HepG2 (cell line): ENCODE results near the gene PREP. TPM values are rescaled to one million over a fixed set of nuclear protein-coding genes. Genes with fewer than 3 reads are reported as not detected.
A peak's percentile ranks its signal among the peaks of the same experiment; 100 is the strongest.

Experiments
- FOXP4 ChIP-seq: sonication (generic); formaldehyde crosslinking; IDR thresholded peaks from 2 replicates; pipeline ENCODE4 v1.4.0; 2020; ENCODE audit warnings: missing genetic modification reagents
- KDM6A ChIP-seq: IDR thresholded peaks from 2 replicates; pipeline ENCODE4 v1.6.1; 2016; ENCODE audit warnings: low read depth
- LCORL ChIP-seq, 2 experiments: fragments of 450-650 bp in 1 of 2; sonication (generic) in 1 of 2; formaldehyde crosslinking in 1 of 2; IDR thresholded peaks; 2 replicates each; pipeline versions ENCODE4 v1.5.0 to v1.6.1; 2017 to 2020; ENCODE audit warnings: antibody characterized with exemption in 1 of 2, missing genetic modification reagents in 1 of 2
- NFIB ChIP-seq: sonication (generic); formaldehyde crosslinking; IDR thresholded peaks from 2 replicates; pipeline ENCODE4 v1.9.0; 2021; ENCODE audit warnings: missing genetic modification reagents, mild to moderate bottlenecking, borderline replicate concordance
- PRDM10 ChIP-seq: sonication (generic); formaldehyde crosslinking; IDR thresholded peaks from 2 replicates; pipeline ENCODE4 v1.4.0; 2020; ENCODE audit warnings: low read depth, missing genetic modification reagents
- ZBTB34 ChIP-seq: sonication (generic); formaldehyde crosslinking; IDR thresholded peaks from 2 replicates; pipeline ENCODE4 v1.8.0; 2022; ENCODE audit warnings: mild to moderate bottlenecking, missing genetic modification reagents
- ZFP82 ChIP-seq: sonication (generic); formaldehyde crosslinking; IDR thresholded peaks from 2 replicates; pipeline ENCODE4 v1.5.1; 2020; ENCODE audit warnings: mild to moderate bottlenecking, missing genetic modification reagents, borderline replicate concordance
- ZNF407 ChIP-seq: sonication (generic); formaldehyde crosslinking; IDR thresholded peaks from one replicate; pipeline ENCODE4 v1.5.1; 2020; ENCODE audit warnings: mild to moderate bottlenecking, missing genetic modification reagents; ENCODE audit errors: not compliant biosample characterization
- ZNF547 ChIP-seq: sonication (generic); formaldehyde crosslinking; IDR thresholded peaks from 2 replicates; pipeline ENCODE4 v1.5.1; 2020; ENCODE audit warnings: mild to moderate bottlenecking, missing genetic modification reagents
- ZNF770 ChIP-seq: sonication (generic); formaldehyde crosslinking; IDR thresholded peaks from 2 replicates; pipeline ENCODE4 v1.5.0; 2020; ENCODE audit warnings: mild to moderate bottlenecking, missing genetic modification reagents
- polyA plus RNA-seq, 8 experiments: library from polyadenylated mRNA; depleted of rRNA in 3 of 8; stranded (reverse) in 7 of 8; unstranded in 1 of 8; fragments of >200 nt; fragmentation: Illumina TruSeq in 4 of 8; extraction: Trizol in 4 of 8; gene quantifications; 2 replicates each; pipeline versions ENCODE4 v1.2.1 to v1.2.3, GENCODE V29; 2011 to 2016; ENCODE audit warnings: low read depth in 4 of 8, missing spikeins in 1 of 8, mixed read lengths in 1 of 8; ENCODE audit not compliant: insufficient read depth in 1 of 8
- total RNA-seq, 5 experiments: library from RNA; depleted of rRNA; stranded (reverse); fragments of >200 nt; fragmentation: Illumina TruSeq; extraction: Trizol; gene quantifications; 2 replicates each; pipeline ENCODE4 v1.2.3, GENCODE V29; 2016; ENCODE audit warnings: low read depth in 1 of 5

PREP gene
- total and polyA plus RNA-seq, 2 of the 13 experiments (the other 11 are each of a cell fraction or from before 2014, with no cell fraction given): 12.6 to 15.9 TPM

- TF ChIP-seq FOXP4 (CRISPR knock-in tag) (peak; percentile 64), ZNF770 (no peak), ZNF547 (CRISPR knock-in tag) (no peak), ZFP82 (no peak), KDM6A (CRISPR knock-in tag) (peak; percentile 63; the same call in 1 of the 2 replicates), PRDM10 (CRISPR knock-in tag) (no peak), NFIB (CRISPR knock-in tag) (no peak), ZBTB34 (CRISPR knock-in tag) (no peak), ZNF407 (CRISPR knock-in tag) (no peak), LCORL (IDR thresholded peaks at IDR 0.05) (no peak), LCORL (CRISPR knock-in tag; IDR thresholded peaks at IDR 0.05) (no peak)
Measured at GRCh38 chr6:105428342-105428957, 25.6 kb upstream of the PREP start (continued).
